ENCODE results near the gene MRPL50. TPM values are rescaled to one million over a fixed set of nuclear protein-coding genes. Genes with fewer than 3 reads are reported as not detected.

MRPL50 gene
- polyA plus RNA-seq, 2 of the 4 experiments (the other 2 are of a cell fraction): 24.7 to 42.5 TPM

- H3K9me3 ChIP-seq: peaks cover 63% of the 10 kb centered on the region
- no peak for FAIRE-seq
- WGBS (ENCODE audit: missing lambda C conversion rate): 75% methylated on average over 2 of the region's 2 CpGs
- no peak for ATAC-seq
- no peak for DNase-seq (ENCODE audit: low read depth in 1 of 2, low spot score in 1 of 2)
- H3K4me2 ChIP-seq: peak overlapping the region; percentile 94
- ChIA-PET CTCF (interaction anchor here (1.1 to 1.4 kb wide), 3 partner anchors 45 to 131 kb away, joined by 3 to 4 read pairs (median 3); no protein-coding TSS in a partner anchor), POLR2A (no interaction called here)
- H3K27ac ChIP-seq: peak overlapping the region; percentile 80 to 95
- TF ChIP-seq RNF2 (IDR thresholded peaks at IDR 0.05; ENCODE audit: borderline replicate concordance, low read depth): no peak
- no peak for TF ChIP-seq JUN (IDR thresholded peaks at IDR 0.05)
- no peak for TF ChIP-seq KDM5A (IDR thresholded peaks at IDR 0.05)
- TF ChIP-seq HDAC2 (IDR thresholded peaks at IDR 0.05): no peak
- no peak for TF ChIP-seq SREBF2 (IDR thresholded peaks at IDR 0.05)
- no peak for TF ChIP-seq EP300 (IDR thresholded peaks at IDR 0.05)
- TF ChIP-seq EHF (CRISPR knock-in tag; IDR thresholded peaks at IDR 0.05): no peak
- no peak for TF ChIP-seq HMGXB4 (CRISPR knock-in tag; IDR thresholded peaks at IDR 0.05; ENCODE audit: borderline replicate concordance)
- no peak for TF ChIP-seq MAFK (IDR thresholded peaks at IDR 0.05; ENCODE audit: partially characterized antibody)
- TF ChIP-seq FOSB (CRISPR knock-in tag; IDR thresholded peaks at IDR 0.05): no peak
- no peak for TF ChIP-seq POLR2A (IDR thresholded peaks at IDR 0.05; ENCODE audit: low read length)
- TF ChIP-seq EHMT2 (IDR thresholded peaks at IDR 0.05; ENCODE audit: low read depth): no peak
- H3K4me1 ChIP-seq: peaks cover 10% of the 10 kb centered on the region; the same call in 1 of the 3 replicates
- H3K4me3 ChIP-seq: peak overlapping the region; percentile 56
Observed at GRCh38 chr9:101399643-101399970, 1.2 kb upstream of the MRPL50 start.

- WGBS (ENCODE audit: missing lambda C conversion rate): 11% methylated on average over 19 of the region's 28 CpGs
- FAIRE-seq (no peak), ATAC-seq (no peak; a peak in 4 of 6 replicates), DNase-seq (ENCODE audit: low read depth in 1 of 2, low spot score in 1 of 2) (peak in 1 of 2 experiments; percentile 3)
- ChIA-PET CTCF (interaction anchor here (1.3 to 2.4 kb wide), 4 partner anchors 11 to 131 kb away, joined by 3 to 17 read pairs (median 4); no protein-coding TSS in a partner anchor), POLR2A (interaction anchor here (0.6 to 1.3 kb wide), 21 partner anchors 10 to 280 kb away, joined by 3 to 12 read pairs (median 5); partner anchors contain the start of gene RNF20)
- Histone ChIP-seq H3K4me2 (peak overlapping the region; percentile 94), H3K9me3 (peaks cover 63% of the 10 kb centered on the region), H3K27ac (peak overlapping the region; percentile 80 to 95), H3K4me3 (peak overlapping the region; percentile 56), H3K4me1 (peaks cover 10% of the 10 kb centered on the region; the same call in 1 of the 3 replicates)
- no peak for TF ChIP-seq ZNF302 (CRISPR knock-in tag; IDR thresholded peaks at IDR 0.05)
- TF ChIP-seq PHF8 (IDR thresholded peaks at IDR 0.05; ENCODE audit: borderline replicate concordance, low read depth): peak; percentile 58; the same call in 1 of the 2 replicates
- no peak for TF ChIP-seq BCL3 (IDR thresholded peaks at IDR 0.05)
- TF ChIP-seq NFE2L2 (conservative IDR thresholded peaks at IDR 0.05; ENCODE audit: low read length): no peak
Observed at GRCh38 chr9:101398930-101399642, 668 bp upstream of the MRPL50 start.

- ATAC-seq (peak; percentile 3 to 17; a peak in 2 of 6 replicates), FAIRE-seq (no peak), DNase-seq (ENCODE audit: low read depth in 1 of 2, low spot score in 1 of 2) (no peak)
- Histone ChIP-seq H3K27ac (peak overlapping the region; percentile 89 to 91), H3K4me3 (peak overlapping the region; percentile 56), H3K4me2 (peak overlapping the region; percentile 95), H3K4me1 (peaks cover 10% of the 10 kb centered on the region; the same call in 1 of the 3 replicates), H3K9me3 (peaks cover 63% of the 10 kb centered on the region)
- CTCF ChIA-PET: interaction anchor here (1.6 to 2.4 kb wide), 3 partner anchors 9 to 86 kb away, joined by 4 to 17 read pairs (median 5); no protein-coding TSS in a partner anchor
- 6% methylated on average over 4 of the region's 4 CpGs for WGBS (ENCODE audit: missing lambda C conversion rate)
- POLR2A ChIA-PET: no interaction called here
- TF ChIP-seq HOXA7 (CRISPR knock-in tag; IDR thresholded peaks at IDR 0.05) (no peak), JUNB (IDR thresholded peaks at IDR 0.05) (no peak), HOXB13 (CRISPR knock-in tag; IDR thresholded peaks at IDR 0.05; ENCODE audit: low read depth) (no peak), CHD4 (IDR thresholded peaks at IDR 0.05; ENCODE audit: borderline replicate concordance) (no peak), PBX3 (IDR thresholded peaks at IDR 0.05) (no peak), USF2 (IDR thresholded peaks at IDR 0.05) (no peak), FOSB (CRISPR knock-in tag; IDR thresholded peaks at IDR 0.05) (no peak), FOSL2 (IDR thresholded peaks at IDR 0.05) (no peak), FOSL2 (CRISPR knock-in tag; IDR thresholded peaks at IDR 0.05) (no peak), POLR2AphosphoS2 (conservative IDR thresholded peaks at IDR 0.05; ENCODE audit: low read length) (no peak), ESRRA (IDR thresholded peaks at IDR 0.05; ENCODE audit: borderline replicate concordance, low read length) (no peak), PHF8 (IDR thresholded peaks at IDR 0.05; ENCODE audit: borderline replicate concordance, low read depth) (no peak), CTCF (IDR thresholded peaks at IDR 0.05) (no peak), NFE2L2 (conservative IDR thresholded peaks at IDR 0.05; ENCODE audit: low read length) (no peak)
Observed at GRCh38 chr9:101397746-101398067, 711 bp downstream of the MRPL50 start.

All from A549 (cell line).